MM.1S (cell line): ENCODE data around the gene STX16.

Experiments used
- DNase-seq: peaks from one replicate; pipeline ENCODE4 v3.0.0-alpha.2; 2015
- H2AFZ ChIP-seq: fragments of 300-600 bp; sonication (generic); 2 replicates; pipeline ENCODE4 v1.6.0; 2016; ENCODE audit warnings: antibody characterized with exemption, low read length
- H3F3A ChIP-seq: fragments of 300-600 bp; sonication (generic); 2 replicates; pipeline ENCODE4 v1.6.1; 2016; ENCODE audit warnings: mild to moderate bottlenecking, antibody characterized with exemption, low read length, moderate library complexity, mixed read lengths; ENCODE audit not compliant: insufficient read depth
- H3K27ac ChIP-seq: fragments of 300-600 bp; sonication (generic); 2 replicates; pipeline ENCODE4 v1.5.1; 2016; ENCODE audit warnings: mild to moderate bottlenecking, low read length
- H3K27me3 ChIP-seq: fragments of 300-600 bp; sonication (generic); replicated peaks from 2 replicates; pipeline ENCODE4 v1.6.0; 2016; ENCODE audit warnings: low read length; ENCODE audit not compliant: insufficient read depth
- H3K36me3 ChIP-seq: fragments of 300-600 bp; sonication (generic); replicated peaks from 2 replicates; pipeline ENCODE4 v1.6.1; 2016; ENCODE audit warnings: mild to moderate bottlenecking, low read length, mixed read lengths; ENCODE audit not compliant: insufficient read depth
- H3K4me1 ChIP-seq: fragments of 300-600 bp; sonication (generic); 2 replicates; pipeline ENCODE4 v1.6.1; 2016; ENCODE audit warnings: low read length, mixed read lengths
- H3K4me2 ChIP-seq: fragments of 300-600 bp; sonication (generic); 2 replicates; pipeline ENCODE4 v1.6.0; 2016; ENCODE audit warnings: low read depth, low read length
- H3K4me3 ChIP-seq: fragments of 300-600 bp; sonication (generic); 2 replicates; pipeline ENCODE4 v1.5.1; 2016; ENCODE audit warnings: low read length, mixed read lengths
- H3K79me2 ChIP-seq: fragments of 300-600 bp; sonication (generic); 2 replicates; pipeline ENCODE4 v1.6.1; 2016; ENCODE audit warnings: mixed run types, low read length, mixed read lengths
- H3K9ac ChIP-seq: fragments of 300-600 bp; sonication (generic); 2 replicates; pipeline ENCODE4 v1.6.1; 2016; ENCODE audit warnings: low read length, mixed read lengths
- H3K9me2 ChIP-seq: fragments of 300-600 bp; sonication (generic); replicated peaks from 2 replicates; pipeline ENCODE4 v1.6.1; 2016; ENCODE audit warnings: mild to moderate bottlenecking, low read length, mixed read lengths; ENCODE audit not compliant: insufficient read depth
- H3K9me3 ChIP-seq: fragments of 300-600 bp; sonication (generic); replicated peaks from 2 replicates; pipeline ENCODE4 v1.6.1; 2016; ENCODE audit warnings: mild to moderate bottlenecking, low read length, mixed read lengths; ENCODE audit not compliant: insufficient read depth
- H4K20me1 ChIP-seq: fragments of 300-600 bp; sonication (generic); 2 replicates; pipeline ENCODE4 v1.6.1; 2016; ENCODE audit warnings: mild to moderate bottlenecking, low read length, moderate library complexity, mixed read lengths; ENCODE audit not compliant: insufficient read depth
- EZH2 ChIP-seq: fragments of 300-600 bp; sonication (generic); optimal IDR thresholded peaks from 2 replicates; pipeline ENCODE3; 2017; ENCODE audit warnings: low read depth, mild to moderate bottlenecking, antibody characterized with exemption, low read length, mixed read lengths
- EZH2phosphoT487 ChIP-seq: fragments of 300-600 bp; sonication (generic); IDR thresholded peaks from 2 replicates; pipeline ENCODE4 v1.6.1; 2018; ENCODE audit warnings: antibody characterized with exemption, low read length
- TF ChIP-seq, protein P1 (sequence below): fragments of 300-600 bp; sonication (generic); IDR thresholded peaks from 2 replicates; pipeline ENCODE4 v1.5.1; 2016; ENCODE audit warnings: antibody characterized with exemption, low read length, mixed read lengths

Gene STX16

DNA sequence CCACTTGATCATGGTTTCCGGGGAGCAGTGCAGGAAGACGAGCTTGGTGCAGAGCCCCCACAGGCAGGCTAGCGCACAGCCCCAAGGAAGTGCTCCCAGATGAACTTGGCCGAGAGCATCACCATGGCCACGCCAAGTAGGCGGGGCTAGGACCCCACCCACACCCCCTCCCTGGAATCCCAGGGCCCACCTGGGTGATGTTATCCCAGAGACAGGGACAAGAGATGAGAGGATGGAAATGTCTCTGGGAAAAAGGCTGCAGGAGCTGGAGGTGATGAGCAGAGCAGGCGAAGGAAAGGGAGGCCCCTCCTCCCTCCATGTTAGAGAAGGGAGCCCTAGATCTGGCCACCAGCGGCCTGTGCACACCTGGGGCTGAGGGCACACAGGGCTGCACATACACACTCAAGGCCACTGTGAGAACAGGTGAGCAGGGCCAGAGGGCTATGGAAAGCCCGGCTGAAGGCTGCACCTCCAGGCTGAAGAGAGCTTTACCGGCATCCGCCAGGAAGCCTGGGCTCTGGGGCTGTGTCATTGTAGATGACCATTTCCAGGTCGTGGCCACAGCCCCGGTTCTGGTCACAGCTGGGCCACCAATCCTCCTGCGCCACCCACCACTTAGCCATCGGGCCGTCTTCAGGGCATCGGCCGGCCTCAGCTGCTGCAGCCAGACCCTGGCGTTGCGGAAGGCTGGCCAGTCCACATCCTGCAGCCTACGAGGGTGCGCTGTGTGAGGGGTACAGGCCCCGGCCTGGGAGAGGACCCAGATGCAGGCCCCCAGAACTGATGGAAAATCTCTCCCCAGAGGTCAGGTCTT is 66.4 kb downstream of the STX16 start:
- H2AFZ ChIP-seq = no peak overlapping the region
- DNase-seq = no peak
- H3K79me2 ChIP-seq = no peaks in the 10 kb centered on the region
- H3K4me2 ChIP-seq = no peak overlapping the region
- no peaks in the 10 kb centered on the region for H3F3A ChIP-seq
- TF ChIP-seq EZH2phosphoT487 (no peak), EZH2 (no peak)
- TF ChIP-seq, protein P1, sequence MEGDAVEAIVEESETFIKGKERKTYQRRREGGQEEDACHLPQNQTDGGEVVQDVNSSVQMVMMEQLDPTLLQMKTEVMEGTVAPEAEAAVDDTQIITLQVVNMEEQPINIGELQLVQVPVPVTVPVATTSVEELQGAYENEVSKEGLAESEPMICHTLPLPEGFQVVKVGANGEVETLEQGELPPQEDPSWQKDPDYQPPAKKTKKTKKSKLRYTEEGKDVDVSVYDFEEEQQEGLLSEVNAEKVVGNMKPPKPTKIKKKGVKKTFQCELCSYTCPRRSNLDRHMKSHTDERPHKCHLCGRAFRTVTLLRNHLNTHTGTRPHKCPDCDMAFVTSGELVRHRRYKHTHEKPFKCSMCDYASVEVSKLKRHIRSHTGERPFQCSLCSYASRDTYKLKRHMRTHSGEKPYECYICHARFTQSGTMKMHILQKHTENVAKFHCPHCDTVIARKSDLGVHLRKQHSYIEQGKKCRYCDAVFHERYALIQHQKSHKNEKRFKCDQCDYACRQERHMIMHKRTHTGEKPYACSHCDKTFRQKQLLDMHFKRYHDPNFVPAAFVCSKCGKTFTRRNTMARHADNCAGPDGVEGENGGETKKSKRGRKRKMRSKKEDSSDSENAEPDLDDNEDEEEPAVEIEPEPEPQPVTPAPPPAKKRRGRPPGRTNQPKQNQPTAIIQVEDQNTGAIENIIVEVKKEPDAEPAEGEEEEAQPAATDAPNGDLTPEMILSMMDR = no peak
- H4K20me1 ChIP-seq = no peaks in the 10 kb centered on the region
- no peak overlapping the region for H3K9ac ChIP-seq
- H3K9me3 ChIP-seq = no peaks in the 10 kb centered on the region
- H3K36me3 ChIP-seq = no peaks in the 10 kb centered on the region
- H3K9me2 ChIP-seq = no peaks in the 10 kb centered on the region
- H3K27me3 ChIP-seq = peaks cover 36% of the 10 kb centered on the region
- H3K27ac ChIP-seq = no peak overlapping the region
- no peak overlapping the region for H3K4me3 ChIP-seq
- H3K4me1 ChIP-seq = no peaks in the 10 kb centered on the region

DNA sequence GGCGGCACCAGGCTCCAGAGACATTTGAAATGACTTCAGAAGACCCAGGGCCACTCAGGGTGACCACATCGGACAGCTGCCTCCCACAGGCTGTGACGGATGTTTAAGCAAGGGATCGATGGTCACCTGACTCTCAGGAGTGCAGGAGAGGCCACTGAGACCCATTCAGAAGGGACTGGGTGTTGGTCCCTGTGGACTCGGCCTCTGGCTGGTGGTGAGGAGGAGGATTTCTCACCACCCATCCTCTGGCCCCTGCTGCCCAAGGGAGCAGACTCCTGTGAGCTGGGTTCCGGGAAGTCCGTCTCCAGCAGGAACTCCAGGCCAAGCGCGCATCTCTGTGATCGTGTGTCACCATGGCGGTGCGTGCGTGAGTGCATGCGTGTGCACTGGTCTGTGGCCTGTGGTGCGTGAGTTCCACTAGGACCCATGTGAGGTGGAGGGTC is 67.1 kb downstream of the STX16 start:
- Histone ChIP-seq H2AFZ (no peak overlapping the region), H4K20me1 (no peaks in the 10 kb centered on the region), H3K27me3 (peaks cover 42% of the 10 kb centered on the region), H3K4me2 (no peak overlapping the region), H3K36me3 (no peaks in the 10 kb centered on the region), H3F3A (no peaks in the 10 kb centered on the region), H3K79me2 (no peaks in the 10 kb centered on the region), H3K4me3 (no peak overlapping the region), H3K9me3 (no peaks in the 10 kb centered on the region), H3K4me1 (no peaks in the 10 kb centered on the region), H3K9me2 (no peaks in the 10 kb centered on the region), H3K27ac (no peak overlapping the region), H3K9ac (no peak overlapping the region)
- no peak for DNase-seq
- TF ChIP-seq, protein P1 = no peak
- TF ChIP-seq EZH2phosphoT487 = no peak
- TF ChIP-seq EZH2 = no peak

DNA sequence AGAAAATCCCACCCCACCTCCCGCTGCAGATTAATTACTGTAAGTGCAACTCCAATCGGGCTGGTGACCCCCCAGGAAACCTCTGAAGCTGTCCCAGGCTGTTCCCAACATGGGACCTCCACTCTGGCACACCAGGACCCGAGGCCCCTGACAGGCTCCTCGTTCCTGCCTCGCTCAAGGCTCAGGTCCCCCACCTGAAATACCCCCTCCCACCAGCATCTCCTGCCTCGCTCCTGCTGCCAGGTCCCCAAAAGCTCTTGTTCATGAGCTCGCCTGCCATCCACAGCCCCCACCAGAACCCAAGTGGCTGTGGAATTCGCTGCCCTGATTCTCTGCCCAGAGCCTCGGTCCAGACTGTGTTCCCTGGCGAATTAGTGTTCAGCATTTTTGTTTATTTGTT is 67.6 kb downstream of the STX16 start:
- H3K9me3 ChIP-seq = no peaks in the 10 kb centered on the region
- H2AFZ ChIP-seq = no peak overlapping the region
- H3K79me2 ChIP-seq = no peaks in the 10 kb centered on the region
- H3K36me3 ChIP-seq = no peaks in the 10 kb centered on the region
- TF ChIP-seq EZH2phosphoT487 (no peak), EZH2 (no peak)
- TF ChIP-seq, protein P1 = no peak
- H3K4me2 ChIP-seq = no peak overlapping the region
- no peak overlapping the region for H3K9ac ChIP-seq
- H3K4me1 ChIP-seq = no peaks in the 10 kb centered on the region
- H3K4me3 ChIP-seq = no peak overlapping the region
- no peaks in the 10 kb centered on the region for H4K20me1 ChIP-seq
- H3F3A ChIP-seq = no peaks in the 10 kb centered on the region
- peaks cover 48% of the 10 kb centered on the region for H3K27me3 ChIP-seq
- H3K27ac ChIP-seq = no peak overlapping the region
- H3K9me2 ChIP-seq = no peaks in the 10 kb centered on the region
- DNase-seq = no peak
